Epithelial cell of proximal tubule (primary cell): Measurements from ENCODE around the gene DNMT1. TPM values are rescaled to one million over a fixed set of nuclear protein-coding genes. Genes with fewer than 3 reads are reported as not detected.
A peak's percentile ranks its signal among the peaks of the same experiment; 100 is the strongest.
"Not testable (repeated sequence)": the region's sequence is repeated elsewhere in the genome, so short reads cannot be mapped to it uniquely, and the experiment has no call there.

Source experiments
- DNase-seq: peaks from one replicate; pipeline ENCODE4 v3.0.0-alpha.2; 2011; ENCODE audit warnings: low read depth
- H3K4me3 ChIP-seq: 2 replicates; pipeline ENCODE4 v1.5.1; 2011; ENCODE audit warnings: low read depth, mild to moderate bottlenecking, low read length
- CTCF ChIP-seq: conservative IDR thresholded peaks from 2 replicates; pipeline ENCODE4 v1.5.1; 2012; ENCODE audit warnings: low read depth, mild to moderate bottlenecking, low read length
- total RNA-seq: library from RNA; depleted of rRNA; stranded (reverse); fragments of >200 nt; gene quantifications from 2 replicates; pipeline ENCODE4 v1.2.3, GENCODE V29; 2015

DNMT1 gene
- total RNA-seq, 1 donor from 2014 or later: 154 TPM

DNA sequence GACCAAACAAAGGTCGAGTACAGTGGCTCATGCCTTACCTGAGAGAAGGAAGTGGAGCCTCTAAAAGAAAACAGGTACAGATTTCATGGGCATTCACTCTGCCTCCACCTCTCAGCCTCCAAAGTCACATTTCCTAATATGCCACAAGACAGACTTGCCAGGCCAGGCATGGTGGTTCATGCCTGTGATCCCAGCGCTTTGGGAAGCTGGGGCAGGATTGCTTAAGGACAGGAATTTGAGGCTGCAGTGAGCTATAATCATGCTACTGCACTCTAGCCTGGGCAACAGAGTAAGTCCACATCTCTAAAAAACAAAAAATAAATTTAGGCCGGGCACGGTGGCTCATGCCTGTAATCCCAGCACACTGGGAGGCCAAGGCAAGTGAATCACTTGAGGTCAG, 10.9 kb upstream of the DNMT1 start:
- TF ChIP-seq CTCF: no peak
- no peak for DNase-seq
- H3K4me3 ChIP-seq: no peak overlapping the region

GRCh38 chr19:10203686-10204085, 8.9 kb upstream of the DNMT1 start:
- no peak overlapping the region for H3K4me3 ChIP-seq
- no peak for DNase-seq
- no peak for TF ChIP-seq CTCF

DNA sequence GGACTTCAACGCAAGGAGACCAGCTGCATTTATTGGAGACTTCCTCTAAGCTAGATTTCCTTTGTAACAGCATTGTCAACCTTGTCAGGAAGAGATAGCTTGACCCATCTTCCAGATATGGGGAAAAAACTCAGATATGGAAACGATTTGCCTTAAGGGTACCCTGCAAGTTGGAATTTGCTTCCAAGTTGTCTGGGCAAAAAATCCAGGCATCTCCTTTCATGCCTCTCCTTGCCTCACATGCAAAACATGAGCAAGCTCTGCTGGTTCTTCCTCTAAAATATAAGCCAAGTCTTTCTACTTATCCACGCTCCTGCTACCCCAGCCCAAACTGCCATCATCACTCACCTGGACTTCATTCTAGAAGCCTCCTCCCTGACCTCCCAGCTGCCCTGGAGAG, 6.4 kb upstream of the DNMT1 start:
- TF ChIP-seq CTCF: no peak
- no peak for DNase-seq
- H3K4me3 ChIP-seq: no peak overlapping the region

GRCh38 chr19:10200101-10200500, 5.3 kb upstream of the DNMT1 start:
- not testable (repeated sequence) for H3K4me3 ChIP-seq, DNase-seq

DNA sequence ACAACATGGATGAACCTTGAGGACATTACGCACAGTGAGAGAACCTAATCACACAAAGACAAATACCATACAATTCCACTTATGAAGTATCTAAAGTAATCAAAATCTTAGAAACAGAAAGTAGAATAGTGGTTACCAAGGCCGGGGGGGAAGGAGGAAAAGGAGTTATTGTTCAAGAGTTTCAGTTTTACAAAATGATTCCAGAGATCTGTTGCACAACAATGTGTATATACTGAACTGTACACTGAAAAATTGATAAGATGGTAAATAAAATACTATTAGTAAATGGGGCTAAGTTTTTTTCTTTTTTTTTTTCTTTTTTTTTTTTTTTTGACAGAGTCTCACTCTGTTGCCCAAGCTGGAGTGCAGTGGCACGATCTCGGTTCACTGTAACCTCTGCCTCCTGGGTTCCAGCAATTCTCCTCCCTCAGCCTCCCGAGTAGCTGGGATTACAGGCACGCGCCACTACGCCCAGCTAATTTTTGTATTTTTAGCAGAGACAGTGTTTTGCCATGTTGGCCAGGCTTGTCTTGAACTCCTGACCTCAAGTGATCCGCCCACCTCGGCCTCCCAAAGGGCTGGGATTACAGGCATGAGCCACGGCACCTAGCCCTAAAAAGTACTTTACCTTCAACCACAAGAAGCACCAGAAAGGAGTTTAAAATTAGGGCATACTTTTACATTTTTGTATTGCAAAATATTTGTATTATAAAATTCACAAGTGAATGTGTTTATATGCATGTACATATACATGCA, 4.3 kb upstream of the DNMT1 start:
- H3K4me3 ChIP-seq: not testable (repeated sequence)

DNA sequence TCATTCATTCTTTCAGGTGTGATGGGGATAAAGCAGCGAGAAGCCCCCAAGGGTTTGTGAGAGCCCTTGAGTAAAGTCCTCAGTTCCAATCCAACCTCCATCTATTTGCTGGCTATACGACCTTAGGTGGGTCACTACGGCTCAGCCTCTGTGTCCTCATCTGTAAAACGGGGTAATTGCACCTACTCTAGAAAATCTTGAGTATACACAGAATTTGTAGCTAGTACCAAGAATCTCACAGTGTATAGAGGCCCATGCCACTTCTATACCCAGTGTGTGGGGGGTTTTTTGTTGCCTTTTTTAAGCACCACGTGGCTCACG, 406 bp upstream of the DNMT1 start:
- no peak for TF ChIP-seq CTCF
- DNase-seq: no peak
- H3K4me3 ChIP-seq: peak overlapping the region; percentile 96

More for the DNA sequence above, 4.3 kb upstream of the DNMT1 start:
- DNase-seq: not testable (repeated sequence)

DNA sequence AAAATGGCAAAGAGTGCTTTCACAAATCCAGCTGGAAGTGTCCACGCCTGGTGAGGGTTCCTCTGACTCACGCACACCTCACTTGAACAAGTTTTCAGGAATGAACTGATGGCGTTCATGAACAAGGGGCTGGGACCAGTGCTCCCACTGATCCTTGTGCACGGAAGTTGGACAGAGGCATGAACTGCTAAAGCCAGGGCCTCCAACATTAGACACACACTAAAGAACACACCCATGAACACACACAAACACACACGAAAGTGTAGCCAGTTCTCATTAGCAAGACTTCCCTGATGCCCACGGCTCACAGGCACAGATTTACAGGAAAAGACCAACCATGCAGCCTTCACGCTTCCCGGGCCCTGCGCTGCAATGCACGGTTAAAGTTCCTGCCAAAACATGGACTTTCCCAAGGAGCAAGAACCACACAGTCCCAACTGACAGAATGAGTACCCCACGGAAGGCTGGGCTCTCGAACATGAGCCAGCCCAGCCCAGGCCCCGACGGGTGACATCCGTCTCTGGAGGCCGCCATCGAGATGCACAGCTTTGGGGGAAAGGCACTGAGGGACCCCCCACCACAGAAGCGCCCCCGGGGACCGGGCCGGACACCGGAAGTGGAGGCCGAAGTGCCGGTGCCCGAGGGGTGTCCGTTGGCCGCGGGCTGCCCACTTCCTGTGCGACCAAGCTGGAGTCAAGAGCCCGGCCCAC, 808 bp downstream of the DNMT1 start:
- TF ChIP-seq CTCF: no peak
- peak overlapping the region; percentile 96 for H3K4me3 ChIP-seq
- DNase-seq: no peak

DNA sequence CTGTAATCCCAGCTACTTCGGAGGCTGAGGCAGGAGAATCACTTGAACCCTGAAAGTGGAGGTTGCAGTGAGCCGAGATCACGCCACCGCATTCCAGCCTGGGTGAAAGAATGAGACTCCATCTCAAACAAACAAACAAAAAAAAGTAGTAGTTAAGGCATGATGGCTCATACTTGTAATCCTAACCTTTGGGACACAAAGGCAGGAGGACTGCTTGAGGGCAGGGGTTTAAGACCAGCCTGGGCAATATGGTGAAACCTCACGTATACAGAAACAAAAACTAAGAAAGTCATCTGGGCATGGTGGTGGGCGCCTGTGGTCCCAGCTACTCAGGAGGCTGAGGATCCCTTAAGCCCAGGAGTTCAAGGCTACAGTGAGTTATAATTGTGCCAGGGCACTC, 1.8 kb downstream of the DNMT1 start:
- no peak overlapping the region for H3K4me3 ChIP-seq
- no peak for TF ChIP-seq CTCF
- DNase-seq: no peak
